DMS79 (cell line): ENCODE measurements around the gene RUSF1.
A peak's percentile ranks its signal among the peaks of the same experiment; 100 is the strongest.
"Not testable (repeated sequence)": the region's sequence is repeated elsewhere in the genome, so short reads cannot be mapped to it uniquely, and the experiment has no call there.

Experiments
- DNase-seq: peaks from one replicate; lab custom pipeline; 2025; lab: John Stamatoyannopoulos, UW

Gene RUSF1

DNA sequence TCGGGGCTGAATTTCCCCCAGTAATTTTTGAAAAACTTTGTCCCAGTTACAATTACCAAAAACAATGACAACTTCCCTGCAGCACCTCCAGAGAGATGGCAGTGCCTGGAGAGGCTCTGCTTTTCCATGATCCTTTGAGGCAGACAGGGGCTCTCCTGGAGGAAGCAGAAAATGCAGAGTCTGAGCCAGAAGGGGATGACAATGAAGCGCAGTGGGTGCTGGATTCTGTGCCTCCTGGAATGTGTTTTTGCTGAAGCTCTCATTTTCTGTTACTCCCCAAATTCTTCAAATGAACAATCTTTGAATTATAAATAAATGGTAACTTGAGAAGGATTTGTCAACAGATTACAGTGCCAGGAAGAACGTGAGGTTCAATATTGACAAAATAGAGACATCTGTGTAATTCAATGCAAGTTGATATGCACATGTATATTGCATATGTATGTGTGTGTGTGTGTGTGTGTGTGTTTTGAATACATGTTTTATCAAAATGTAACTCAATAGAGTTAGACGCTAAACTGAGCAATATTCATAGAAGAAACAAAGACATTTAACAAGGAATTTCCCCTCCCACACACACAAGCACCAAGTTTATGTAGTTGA, 9.7 kb upstream of the RUSF1 start:
- DNase-seq: no peak

DNA sequence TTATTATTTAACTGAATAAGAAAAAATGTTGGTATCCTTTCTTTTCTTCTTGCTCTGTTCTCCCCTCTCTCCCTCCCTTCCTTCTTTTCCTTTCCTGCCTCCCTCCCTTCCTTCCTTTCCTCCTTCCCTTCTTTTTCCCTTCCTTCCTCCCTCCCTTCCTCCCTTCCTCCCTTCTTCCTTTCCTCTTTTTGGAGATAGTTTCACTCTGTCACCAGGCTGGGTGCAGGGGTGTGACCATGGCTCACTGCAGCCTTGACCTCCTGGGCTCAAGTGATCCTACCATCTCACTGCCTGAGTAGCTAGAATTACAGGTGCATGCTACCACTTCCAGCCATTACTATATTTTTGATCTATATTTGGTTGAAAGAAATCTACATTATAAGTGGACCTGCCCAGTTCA, 5.7 kb upstream of the RUSF1 start:
- no peak for DNase-seq

DNA sequence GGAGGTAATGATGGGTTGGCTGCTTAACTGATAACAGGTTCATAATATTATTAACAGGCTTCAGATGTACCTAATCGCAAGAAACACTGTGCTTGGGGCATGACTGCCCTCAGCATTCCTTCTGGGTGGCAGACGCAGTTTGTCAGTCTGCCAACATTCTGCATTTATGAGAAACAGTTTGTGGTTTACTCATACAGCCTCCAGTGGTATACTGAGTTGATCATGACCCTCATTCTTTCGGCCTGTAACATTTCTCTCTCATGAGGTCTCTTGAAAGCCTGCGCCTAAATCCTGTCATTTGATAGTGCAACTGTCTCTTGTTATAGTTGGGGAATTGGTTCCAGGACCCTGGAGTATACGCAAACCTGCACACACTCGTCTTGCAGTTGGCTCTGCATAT, 4.9 kb upstream of the RUSF1 start:
- DNase-seq: no peak

DNA sequence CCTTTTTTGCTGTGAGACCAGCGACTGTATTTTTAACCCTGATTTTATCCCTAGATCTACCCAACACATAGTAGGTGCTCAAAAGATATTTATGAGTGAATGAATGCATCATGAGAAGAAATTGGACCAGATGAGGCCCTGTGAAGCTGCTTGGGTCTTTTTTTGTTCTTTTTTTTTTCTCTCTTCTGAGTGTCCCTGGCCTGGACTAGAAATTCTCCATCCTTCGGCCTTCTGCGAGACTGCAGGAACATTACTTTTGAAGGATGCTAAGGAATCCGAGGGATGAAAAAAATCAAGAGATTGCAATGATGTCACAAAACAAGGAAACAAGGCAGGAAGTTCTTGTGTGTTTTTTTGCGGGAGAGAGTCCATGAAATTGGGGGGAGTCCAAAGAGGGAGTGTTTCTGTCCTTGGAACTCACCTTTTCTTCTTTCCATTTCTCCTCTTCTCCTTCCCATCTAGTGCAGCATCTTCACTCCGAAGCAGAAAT, 560 bp upstream of the RUSF1 start:
- peak; percentile 25 for DNase-seq

DNA sequence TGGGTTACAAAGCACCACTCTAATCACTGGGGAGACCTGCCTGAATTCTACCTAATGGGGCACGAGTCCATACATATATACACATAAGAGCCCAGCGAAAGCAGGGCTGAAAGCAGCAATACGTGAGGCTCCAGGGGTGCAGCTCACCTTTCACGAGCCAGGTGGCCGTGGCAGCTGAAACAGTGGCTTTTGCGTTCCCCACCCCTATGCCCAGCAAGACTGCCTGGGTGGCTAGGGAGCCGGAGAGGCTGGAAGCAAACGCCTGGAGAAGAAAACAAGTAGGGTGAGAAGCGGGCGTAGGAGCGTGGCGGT, 618 bp downstream of the RUSF1 start:
- no peak for DNase-seq

DNA sequence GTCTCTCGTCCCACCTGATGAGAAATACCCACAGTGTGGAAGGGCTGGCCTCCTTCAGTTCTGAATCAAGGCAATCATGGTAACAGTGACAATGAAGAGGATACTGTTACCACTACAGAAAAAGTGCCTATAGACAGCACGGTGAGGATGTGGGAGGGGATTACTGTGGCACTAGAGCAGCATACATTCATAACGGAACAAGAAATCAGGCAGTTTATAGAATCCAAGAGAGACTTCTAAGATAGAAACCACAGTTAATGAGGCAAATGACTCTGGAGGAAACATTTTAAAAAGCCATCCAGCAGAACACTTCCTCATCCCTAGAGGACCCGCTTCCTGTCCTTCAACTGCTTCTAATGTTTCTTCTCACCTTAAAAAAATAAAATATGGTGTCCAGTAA, 2.7 kb downstream of the RUSF1 start:
- no peak for DNase-seq

DNA sequence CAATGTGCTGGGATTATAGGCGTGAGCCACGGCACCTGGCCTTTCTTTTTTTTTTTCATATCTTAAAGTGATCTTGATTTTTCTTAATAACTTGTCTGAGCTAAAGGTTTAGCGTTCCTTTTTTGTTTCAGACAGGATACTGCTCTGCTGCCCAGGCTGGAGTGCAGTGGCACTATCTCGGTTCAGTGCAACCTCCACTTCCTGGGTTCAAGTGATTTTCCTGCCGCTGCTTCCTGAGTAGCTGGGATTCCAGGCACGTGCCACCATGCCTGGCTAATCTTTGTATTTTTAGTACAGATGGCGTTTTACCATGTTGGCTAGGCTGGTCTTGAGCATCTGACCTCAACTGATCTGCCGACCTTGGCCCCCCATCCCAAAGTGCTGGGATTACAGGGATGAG, 4.0 kb downstream of the RUSF1 start:
- no peak for DNase-seq

DNA sequence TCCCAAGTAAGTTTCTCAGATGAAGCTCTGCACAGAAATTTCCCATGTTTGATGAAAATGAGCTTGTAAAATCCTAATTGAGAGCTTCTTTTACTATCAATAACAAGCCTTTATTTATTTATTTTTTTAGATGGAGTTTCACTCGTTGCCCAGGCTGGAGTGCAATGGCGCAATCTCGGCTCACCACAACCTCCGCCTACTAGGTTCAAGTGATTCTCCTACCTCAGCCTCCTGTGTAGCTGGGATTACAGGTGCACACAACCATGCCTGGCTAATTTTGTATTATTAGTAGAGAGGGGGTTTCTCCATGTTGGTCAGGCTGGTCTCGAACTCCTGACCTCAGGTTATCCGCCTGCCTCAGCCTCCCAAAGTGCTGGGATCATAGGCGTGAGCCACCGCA, 4.6 kb downstream of the RUSF1 start:
- DNase-seq: not testable (repeated sequence)

DNA sequence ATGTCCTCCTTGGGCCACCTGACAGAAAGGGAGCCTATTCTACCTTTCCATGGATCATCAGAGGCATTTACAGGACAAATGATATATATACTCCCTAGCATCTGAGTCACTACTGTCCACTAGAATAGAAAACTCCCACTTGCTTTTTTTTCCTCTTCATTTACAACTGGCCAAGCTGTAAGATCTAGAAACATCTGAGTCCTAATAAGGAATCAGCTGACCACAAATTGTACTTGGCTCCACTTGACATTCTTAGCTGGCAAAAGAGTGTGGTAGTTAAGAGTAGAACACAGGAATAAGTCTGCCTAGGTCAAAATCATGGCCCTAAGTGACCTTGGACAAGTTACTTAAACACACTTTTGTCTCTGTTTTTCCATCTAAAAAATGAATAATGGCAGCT, 5.2 kb downstream of the RUSF1 start:
- peak; percentile 3 for DNase-seq

DNA sequence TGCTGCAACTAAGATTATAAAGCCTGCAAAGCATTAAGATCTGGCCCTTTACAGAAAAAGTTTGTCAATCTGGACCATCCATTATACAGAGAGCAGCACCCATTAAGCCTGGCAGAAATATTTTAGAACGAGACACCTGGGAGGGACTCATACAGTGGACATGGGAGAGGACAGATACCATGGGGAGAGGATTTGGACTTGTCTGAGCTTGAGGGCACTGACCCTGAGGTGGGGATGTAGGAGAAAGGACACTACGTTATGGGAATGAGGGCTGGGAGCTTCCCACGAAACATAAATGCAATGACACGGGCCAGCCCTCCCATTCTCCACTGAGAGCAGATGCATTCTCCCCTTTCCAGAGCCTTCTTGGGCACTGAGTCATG, 6.2 kb downstream of the RUSF1 start:
- no peak for DNase-seq

DNA sequence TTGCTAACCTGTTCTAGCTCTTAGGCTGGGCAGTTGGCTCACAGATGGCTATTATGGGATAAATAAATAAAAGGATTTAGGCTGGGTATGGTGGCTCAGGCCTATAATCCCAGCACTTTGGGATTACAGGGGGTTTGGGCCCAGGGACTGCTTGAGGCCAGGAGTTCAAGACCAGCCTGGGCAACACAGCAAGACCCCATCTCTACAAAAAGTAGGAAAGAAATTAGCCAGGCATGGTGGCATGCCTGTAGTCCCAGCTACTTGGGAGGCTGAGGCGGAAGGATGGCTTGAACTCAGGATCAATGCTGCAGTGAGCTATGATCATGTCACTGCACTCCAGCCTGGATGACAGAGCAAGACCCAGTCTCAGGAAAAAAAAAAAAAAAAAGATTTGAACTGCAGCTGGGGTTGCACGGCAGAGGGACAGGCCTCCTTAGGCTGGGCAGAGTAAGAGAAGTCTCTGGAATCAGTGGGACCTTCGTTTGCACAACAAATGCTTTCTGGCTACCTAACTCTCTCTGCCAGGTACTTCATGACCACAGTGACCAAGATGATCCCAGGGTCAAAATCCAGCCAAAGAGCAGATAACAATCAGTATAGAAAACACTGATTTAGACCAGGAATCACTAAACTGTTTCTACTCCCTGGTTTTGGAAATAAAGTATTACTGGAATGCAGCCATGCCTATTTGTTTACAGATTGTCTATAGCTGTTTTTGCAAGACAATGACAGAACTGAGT, 6.8 kb downstream of the RUSF1 start:
- no peak for DNase-seq

DNA sequence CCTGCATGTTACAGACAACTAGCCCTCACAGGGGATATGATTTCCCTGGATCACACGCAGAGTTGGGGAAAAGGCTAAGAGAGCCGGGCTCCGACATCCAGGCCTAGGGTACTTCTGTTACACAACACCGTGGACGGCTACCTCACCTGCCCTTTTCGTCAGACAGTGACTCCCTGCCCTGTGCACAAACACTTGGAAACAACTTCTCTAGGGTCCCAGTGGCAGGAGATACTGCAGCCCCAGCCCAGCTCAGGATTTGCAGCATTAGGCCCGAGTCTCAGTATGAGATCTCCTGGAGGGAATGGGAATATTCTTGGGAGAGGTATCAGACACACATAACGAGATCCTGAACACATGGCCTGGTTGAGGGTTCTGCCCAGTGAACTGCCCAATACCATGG, 8.3 kb downstream of the RUSF1 start:
- no peak for DNase-seq

DNA sequence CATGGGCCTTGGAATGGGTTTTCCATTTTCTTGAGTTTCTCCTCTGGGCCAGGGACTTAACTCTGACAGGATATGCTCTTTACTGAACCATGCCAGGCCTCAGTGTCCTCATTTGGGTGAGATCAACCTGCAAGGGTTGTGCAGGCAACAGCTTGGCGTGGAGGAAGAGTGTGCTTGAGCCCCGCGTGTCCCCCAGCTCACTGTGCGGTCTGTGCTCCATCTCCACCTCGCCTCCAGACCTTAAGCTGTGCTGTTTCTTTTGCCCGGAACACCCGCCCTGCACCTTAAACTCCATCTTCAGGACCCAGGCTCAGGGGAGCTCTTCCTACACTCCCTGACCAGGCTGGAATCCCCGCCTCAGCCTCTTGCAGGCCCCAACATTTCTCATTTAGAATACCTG, 9.7 kb downstream of the RUSF1 start:
- no peak for DNase-seq

DNA sequence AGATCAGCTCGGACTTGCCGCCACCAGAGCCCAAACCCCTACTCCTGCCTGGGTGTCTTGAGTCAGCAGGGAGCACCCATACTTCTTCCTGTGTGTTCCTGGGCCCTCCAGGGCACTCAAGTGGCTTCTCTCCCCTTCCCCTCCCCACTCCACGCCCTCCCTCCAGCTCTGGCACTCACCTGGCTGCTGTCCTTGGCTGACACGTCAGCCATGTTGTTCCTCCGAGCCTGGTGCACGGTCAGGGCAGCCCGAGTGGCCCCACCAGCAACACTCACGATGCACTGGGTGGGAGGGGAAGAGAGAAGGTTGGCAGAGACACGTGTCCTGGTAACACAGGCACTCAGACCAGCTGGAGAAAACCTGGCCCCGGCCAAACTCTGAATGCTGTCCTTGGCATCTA, 11.5 kb downstream of the RUSF1 start:
- DNase-seq: no peak

DNA sequence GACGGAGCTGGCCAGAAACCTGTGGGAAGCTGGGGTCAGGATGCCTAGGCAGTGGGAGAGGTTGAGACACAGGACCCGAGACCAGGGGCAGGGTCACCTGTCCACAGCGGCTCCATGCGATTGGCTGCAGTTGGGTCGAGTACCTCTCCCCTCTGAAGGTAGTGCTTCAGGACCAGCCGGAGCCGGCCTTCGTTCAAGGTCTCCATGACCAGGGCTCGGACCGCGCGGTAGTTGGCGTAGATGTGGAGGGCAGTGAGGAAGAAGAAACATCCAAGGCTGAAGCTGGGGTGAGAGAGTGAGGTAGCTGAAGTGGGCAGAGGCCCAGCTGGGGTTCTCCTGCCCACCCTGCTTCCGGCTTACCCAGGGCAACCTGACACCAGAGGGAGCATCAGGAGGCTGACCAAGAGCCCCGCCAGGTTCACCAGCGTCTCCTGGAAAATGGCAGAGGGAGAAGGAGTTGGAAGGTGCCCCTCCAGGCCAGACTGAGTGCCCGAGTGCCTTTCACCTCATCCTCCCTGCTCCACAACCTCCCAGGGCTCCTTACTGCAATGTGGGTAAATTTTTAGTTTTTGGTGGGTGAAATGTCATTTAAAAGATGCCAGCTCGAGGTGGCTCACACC, 14.6 kb downstream of the RUSF1 start:
- no peak for DNase-seq

DNA sequence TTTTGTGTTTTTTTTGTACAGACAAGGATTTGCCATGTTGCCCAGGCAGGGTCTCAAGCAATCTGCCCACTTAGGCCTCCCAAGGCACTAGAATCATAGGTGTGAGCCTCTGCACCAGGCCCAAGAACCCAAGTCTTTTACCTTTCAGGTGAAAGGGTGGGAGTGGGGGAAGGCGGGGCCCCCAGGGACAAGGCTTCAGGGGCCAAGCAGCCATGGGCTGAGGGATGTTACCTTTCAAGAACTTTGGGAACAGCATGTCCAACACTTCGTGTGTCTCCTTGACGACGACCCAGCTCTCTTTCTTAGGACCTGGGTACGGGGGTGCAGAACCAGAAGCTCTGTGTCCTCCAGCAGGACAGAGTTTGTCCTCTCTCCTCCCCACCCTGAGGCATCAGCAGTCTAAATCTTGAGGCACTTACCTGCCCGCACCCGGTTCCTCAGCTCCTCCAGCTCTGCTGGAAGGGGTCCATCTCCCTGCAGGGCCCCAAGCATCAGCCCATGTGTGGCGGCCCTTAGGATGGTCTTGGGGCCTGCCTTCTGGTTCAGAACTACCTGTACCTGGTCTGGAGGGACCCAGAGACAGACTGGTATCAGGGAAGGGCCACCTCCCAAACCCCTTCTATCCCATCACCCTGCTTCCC, 16.3 kb downstream of the RUSF1 start:
- DNase-seq: no peak

DNA sequence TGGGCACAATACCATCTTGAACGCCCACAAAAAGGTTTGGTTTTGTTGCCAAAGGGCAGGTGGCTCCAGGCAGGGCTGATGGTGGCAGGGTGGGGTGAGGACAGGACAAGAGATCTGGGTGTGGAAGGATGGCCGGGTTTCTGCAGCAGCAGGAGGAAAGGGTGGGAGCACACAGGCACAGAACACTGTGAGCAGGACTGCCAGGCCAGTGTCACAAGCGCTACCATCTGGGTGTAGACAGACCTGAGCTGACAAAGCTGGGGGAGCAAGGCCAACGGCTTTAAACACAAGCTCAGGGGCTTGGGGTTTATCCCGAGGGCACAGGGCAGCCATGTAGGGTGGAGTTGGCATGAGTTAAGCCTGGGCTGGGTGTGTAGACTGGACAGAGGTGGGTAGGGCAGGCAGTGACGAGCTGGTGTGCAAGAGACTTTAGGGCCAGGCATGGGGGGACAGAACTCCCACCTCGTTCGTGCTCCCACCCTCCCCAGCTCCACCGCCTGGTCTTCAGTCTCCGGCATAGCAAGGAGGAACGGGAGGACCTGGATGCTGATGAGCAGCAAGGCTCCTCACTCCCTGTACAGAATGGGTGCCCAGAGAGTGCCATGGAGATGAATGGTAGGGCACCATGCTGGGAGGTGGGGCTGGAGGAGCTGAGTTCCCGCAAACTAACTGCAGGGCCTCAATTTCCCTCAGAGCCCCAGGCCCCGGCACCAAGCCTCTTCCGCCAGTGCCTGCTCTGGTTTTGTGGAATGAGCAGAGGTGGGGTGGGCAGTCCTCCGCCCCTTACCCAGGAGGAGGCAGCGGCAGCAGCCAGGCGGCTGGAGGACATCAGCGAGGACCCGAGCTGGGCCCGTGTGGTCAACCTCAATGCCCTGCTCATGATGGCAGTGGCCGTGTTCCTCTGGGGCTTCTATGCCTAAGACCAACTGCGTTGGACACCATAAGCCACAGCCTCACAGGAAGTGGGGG, 18.3 kb downstream of the RUSF1 start:
- DNase-seq: no peak

DNA sequence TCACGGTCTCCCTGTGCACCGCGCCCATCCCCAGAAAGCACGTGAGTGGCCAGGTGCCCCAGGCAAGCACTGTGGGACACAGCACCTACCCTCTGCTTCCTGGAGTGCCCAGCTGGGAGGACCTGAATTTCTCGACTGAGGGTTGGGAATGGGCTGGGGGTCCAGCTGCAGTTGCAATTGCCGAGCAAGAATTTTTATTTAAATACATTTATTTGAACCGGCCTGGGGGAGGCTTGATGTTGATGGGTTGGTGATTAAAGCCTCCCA, 19.0 kb downstream of the RUSF1 start:
- no peak for DNase-seq

DNA sequence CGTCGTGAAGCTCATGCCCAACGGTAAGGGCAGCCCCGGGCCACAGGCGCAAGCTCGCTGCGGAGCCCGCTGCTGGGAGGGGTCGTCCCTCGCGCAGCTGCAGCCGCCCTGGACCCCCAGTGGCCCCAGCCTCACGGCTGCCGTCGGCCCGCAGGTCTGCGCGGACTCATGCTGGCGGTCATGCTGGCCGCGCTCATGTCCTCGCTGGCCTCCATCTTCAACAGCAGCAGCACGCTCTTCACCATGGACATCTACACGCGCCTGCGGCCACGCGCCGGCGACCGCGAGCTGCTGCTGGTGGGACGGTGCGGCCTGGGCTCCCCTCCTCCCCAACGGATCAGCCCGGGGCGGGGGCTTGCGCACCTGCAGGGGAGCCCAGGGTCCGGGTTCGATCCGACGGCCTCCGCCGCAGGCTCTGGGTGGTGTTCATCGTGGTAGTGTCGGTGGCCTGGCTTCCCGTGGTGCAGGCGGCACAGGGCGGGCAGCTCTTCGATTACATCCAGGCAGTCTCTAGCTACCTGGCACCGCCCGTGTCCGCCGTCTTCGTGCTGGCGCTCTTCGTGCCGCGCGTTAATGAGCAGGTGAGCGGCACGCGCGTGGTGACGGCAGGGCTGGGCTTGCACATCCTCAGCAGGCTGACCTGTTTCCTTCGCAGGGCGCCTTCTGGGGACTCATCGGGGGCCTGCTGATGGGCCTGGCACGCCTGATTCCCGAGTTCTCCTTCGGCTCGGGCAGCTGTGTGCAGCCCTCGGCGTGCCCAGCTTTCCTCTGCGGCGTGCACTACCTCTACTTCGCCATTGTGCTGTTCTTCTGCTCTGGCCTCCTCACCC, 19.5 kb downstream of the RUSF1 start:
- no peak for DNase-seq

DNA sequence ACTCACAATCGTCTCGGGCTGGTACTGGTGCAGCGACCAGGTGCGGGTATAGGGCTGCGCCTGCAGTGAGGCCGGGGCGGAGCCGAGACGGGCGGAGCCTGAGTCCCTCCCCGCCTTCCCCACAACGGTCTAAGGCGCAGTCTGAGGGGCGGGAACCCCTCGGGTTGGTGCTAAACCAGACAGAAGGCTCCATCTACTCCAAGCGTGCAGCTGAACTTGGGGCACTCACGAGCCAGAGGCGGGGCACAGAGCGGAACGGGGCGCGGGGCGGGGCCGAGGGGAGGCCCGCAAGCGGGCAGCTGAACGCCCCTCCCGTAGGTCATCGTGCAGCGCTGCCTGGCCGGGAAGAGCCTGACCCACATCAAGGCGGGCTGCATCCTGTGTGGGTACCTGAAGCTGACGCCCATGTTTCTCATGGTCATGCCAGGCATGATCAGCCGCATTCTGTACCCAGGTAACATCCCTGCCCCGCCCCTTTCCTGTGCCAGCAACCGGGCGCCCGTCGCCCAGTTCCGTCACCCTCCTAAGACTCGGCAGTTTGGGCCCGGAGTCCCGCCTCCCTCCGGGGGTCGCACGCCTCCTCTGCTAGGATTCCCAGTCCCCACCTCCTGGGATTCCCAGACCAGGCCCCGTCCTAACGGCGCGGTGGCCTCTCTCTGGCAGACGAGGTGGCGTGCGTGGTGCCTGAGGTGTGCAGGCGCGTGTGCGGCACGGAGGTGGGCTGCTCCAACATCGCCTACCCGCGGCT, 20.3 kb downstream of the RUSF1 start:
- DNase-seq: peak; percentile 76
